ENCODE measurements around the gene ZNF17.
A peak's percentile ranks its signal among the peaks of the same experiment; 100 is the strongest.

Gene ZNF17

DNA sequence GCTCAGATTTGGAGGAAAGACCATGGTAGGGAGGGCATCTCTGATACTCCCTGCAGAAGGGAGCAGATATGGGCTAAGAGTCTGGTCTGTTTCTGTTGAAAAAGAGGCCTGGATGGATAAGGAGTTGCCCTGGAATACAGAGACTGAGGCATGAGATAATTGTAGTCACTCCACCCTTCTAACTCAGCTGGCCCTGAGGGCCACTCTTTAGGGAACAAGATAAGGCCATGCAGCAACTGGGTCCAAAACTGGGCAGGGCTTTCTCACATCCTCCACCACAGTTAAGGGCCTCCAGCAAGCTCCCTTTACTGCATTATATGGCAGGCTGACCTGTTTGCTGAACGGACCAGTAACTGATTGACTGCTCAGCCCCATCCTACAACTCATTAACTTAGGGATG is 25.5 kb downstream of the ZNF17 start:
- peak; percentile 21 for DNase-seq
- Histone ChIP-seq H3K4me2 (ENCODE audit: low read length) (peak overlapping the region; percentile 97), H2BK5ac (ENCODE audit: low read length) (no peak overlapping the region), H3K27me3 (ENCODE audit: insufficient read depth, low read length, poor library complexity) (no peaks in the 10 kb centered on the region), H3K79me1 (ENCODE audit: low read length) (peaks cover 36% of the 10 kb centered on the region), H3K36me3 (ENCODE audit: control insufficient read depth, insufficient read depth, low read length) (no peaks in the 10 kb centered on the region), H3K27ac (ENCODE audit: low read depth, low read length) (no peak overlapping the region), H3K4me3 (ENCODE audit: low read length) (peak overlapping the region; percentile 66), H3K18ac (ENCODE audit: low read length) (no peak overlapping the region), H3K9ac (ENCODE audit: low read length) (peak overlapping the region; percentile 91), H2BK120ac (ENCODE audit: low read depth, low read length) (no peak overlapping the region), H4K8ac (ENCODE audit: low read depth, low read length) (no peak overlapping the region), H3K4ac (ENCODE audit: low read depth, low read length) (no peak overlapping the region), H3K79me2 (ENCODE audit: control insufficient read depth, insufficient read depth, low read length) (peaks cover 46% of the 10 kb centered on the region), H3K56ac (ENCODE audit: low read length) (peak overlapping the region; percentile 96), H2BK15ac (replicated peaks; ENCODE audit: low read depth) (no peak overlapping the region), H4K5ac (ENCODE audit: low read length) (no peak overlapping the region), H2AK5ac (ENCODE audit: low read length) (no peak overlapping the region), H3K4me1 (ENCODE audit: control insufficient read depth, low read depth, low read length) (peaks cover 6% of the 10 kb centered on the region), H3K23ac (ENCODE audit: low read length) (no peak overlapping the region)
- WGBS (ENCODE audit: extremely low coverage, insufficient coverage, low lambda C conversion rate): no CpG with 5 or more reads among the region's 1 CpG

DNA sequence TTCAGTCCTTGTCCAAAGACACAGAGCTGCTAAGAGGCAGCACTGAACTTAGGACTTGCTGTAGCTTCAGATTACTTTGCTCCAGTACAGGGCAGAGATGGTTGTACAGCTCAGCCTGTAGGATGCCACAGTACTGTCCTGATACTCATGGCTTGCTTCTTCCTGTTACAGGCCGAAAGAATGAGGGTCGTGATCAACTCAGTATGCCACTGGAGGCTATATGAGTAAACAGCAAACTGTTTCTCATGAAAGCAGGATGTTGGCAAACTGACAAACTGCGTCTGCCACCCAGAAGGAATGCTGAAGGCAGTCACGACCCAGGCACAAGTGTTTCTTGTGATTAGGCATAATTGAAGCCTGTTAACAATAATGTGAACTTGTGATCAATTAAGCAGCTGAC is 27.0 kb downstream of the ZNF17 start:
- Histone ChIP-seq H4K8ac (ENCODE audit: low read depth, low read length) (no peak overlapping the region), H3K4me3 (ENCODE audit: low read length) (no peak overlapping the region), H2BK120ac (ENCODE audit: low read depth, low read length) (no peak overlapping the region), H4K5ac (ENCODE audit: low read length) (no peak overlapping the region), H3K56ac (ENCODE audit: low read length) (no peak overlapping the region), H3K9ac (ENCODE audit: low read length) (peak overlapping the region; percentile 28), H3K79me1 (ENCODE audit: low read length) (peaks cover 46% of the 10 kb centered on the region), H3K23ac (ENCODE audit: low read length) (no peak overlapping the region), H2AK5ac (ENCODE audit: low read length) (no peak overlapping the region), H3K79me2 (ENCODE audit: control insufficient read depth, insufficient read depth, low read length) (peaks cover 56% of the 10 kb centered on the region), H2BK15ac (replicated peaks; ENCODE audit: low read depth) (no peak overlapping the region), H3K4me2 (ENCODE audit: low read length) (no peak overlapping the region), H2BK5ac (ENCODE audit: low read length) (no peak overlapping the region), H3K27me3 (ENCODE audit: insufficient read depth, low read length, poor library complexity) (no peaks in the 10 kb centered on the region), H3K36me3 (ENCODE audit: control insufficient read depth, insufficient read depth, low read length) (peaks cover 2% of the 10 kb centered on the region), H3K27ac (ENCODE audit: low read depth, low read length) (no peak overlapping the region), H3K4me1 (ENCODE audit: control insufficient read depth, low read depth, low read length) (peaks cover 6% of the 10 kb centered on the region), H3K4ac (ENCODE audit: low read depth, low read length) (no peak overlapping the region), H3K18ac (ENCODE audit: low read length) (no peak overlapping the region)
- no peak for DNase-seq
- no CpG with 5 or more reads among the region's 4 CpGs for WGBS (ENCODE audit: extremely low coverage, insufficient coverage, low lambda C conversion rate)

DNA sequence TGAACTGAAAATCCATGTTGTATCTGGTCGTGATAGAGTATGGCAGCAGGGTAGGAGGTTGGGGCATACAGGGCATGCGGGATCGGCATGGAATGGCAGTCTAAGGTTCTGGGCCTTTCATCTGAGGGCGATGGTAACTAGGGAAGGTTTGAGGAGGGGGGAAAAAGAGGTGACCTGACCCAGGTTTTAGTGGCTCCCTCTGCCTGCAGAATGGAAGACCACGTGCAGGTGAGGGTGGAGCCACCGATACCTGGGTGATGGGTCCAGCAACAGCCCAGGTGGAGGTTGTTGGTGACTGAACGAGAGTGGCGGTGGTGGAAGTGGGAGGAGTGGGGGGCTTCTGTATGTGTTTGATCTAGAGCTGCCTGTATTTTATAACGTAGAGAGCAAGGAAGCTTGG is 28.0 kb downstream of the ZNF17 start:
- H2BK120ac ChIP-seq (ENCODE audit: low read depth, low read length): no peak overlapping the region
- H3K4ac ChIP-seq (ENCODE audit: low read depth, low read length): no peak overlapping the region
- no CpG with 5 or more reads among the region's 9 CpGs for WGBS (ENCODE audit: extremely low coverage, insufficient coverage, low lambda C conversion rate)
- no peak overlapping the region for H3K4me2 ChIP-seq (ENCODE audit: low read length)
- peaks cover 6% of the 10 kb centered on the region for H3K4me1 ChIP-seq (ENCODE audit: control insufficient read depth, low read depth, low read length)
- no peak overlapping the region for H3K23ac ChIP-seq (ENCODE audit: low read length)
- no peak overlapping the region for H4K5ac ChIP-seq (ENCODE audit: low read length)
- H3K56ac ChIP-seq (ENCODE audit: low read length): no peak overlapping the region
- H3K79me2 ChIP-seq (ENCODE audit: control insufficient read depth, insufficient read depth, low read length): peaks cover 56% of the 10 kb centered on the region
- H2BK5ac ChIP-seq (ENCODE audit: low read length): no peak overlapping the region
- peaks cover 50% of the 10 kb centered on the region for H3K79me1 ChIP-seq (ENCODE audit: low read length)
- no peak overlapping the region for H2BK15ac ChIP-seq (replicated peaks; ENCODE audit: low read depth)
- H2AK5ac ChIP-seq (ENCODE audit: low read length): no peak overlapping the region
- no peak overlapping the region for H3K9ac ChIP-seq (ENCODE audit: low read length)
- no peak overlapping the region for H3K18ac ChIP-seq (ENCODE audit: low read length)
- H3K27me3 ChIP-seq (ENCODE audit: insufficient read depth, low read length, poor library complexity): no peaks in the 10 kb centered on the region
- no peak overlapping the region for H4K8ac ChIP-seq (ENCODE audit: low read depth, low read length)
- peak; percentile 8 for DNase-seq
- H3K36me3 ChIP-seq (ENCODE audit: control insufficient read depth, insufficient read depth, low read length): peaks cover 10% of the 10 kb centered on the region
- no peak overlapping the region for H3K4me3 ChIP-seq (ENCODE audit: low read length)
- no peak overlapping the region for H3K27ac ChIP-seq (ENCODE audit: low read depth, low read length)

DNA sequence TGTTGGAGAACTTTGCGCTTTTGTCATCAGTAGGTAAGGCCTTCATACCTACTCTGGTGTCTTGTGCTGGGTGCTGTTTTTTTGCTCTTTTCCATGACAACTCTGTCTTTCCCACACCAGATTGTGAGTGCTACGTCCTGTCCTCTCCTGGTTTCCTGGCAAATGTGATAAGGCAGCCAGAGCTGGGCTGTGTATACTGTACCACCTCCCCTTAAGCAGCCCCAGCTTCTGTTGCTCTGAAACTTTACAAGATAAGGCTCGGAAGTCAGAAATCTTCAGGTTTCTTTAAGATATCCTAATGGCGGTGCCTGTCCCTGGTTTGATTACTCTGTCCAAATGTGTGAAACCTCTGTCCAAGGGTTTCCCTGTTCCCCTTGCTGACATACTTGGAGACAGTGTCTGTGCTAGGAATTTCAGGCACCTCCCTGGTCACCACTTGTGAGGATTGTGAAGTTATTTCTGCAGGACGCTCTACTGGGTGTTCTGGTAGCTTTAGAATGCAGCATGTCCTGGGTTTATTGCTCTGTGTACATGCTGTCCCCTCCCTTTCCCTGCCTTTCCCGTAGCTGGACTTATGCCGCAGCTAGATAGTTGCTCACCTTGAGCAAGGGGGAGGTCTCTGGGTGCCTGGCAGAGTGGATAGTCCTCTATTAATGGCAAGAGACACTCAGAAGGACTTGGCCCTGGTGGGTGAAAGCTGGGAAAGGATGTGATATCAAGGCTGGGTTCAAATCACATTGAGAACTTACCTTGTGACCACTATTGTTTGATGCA is 31.2 kb downstream of the ZNF17 start:
- Histone ChIP-seq H4K5ac (ENCODE audit: low read length) (no peak overlapping the region), H2AK5ac (ENCODE audit: low read length) (no peak overlapping the region), H2BK120ac (ENCODE audit: low read depth, low read length) (no peak overlapping the region), H2BK5ac (ENCODE audit: low read length) (no peak overlapping the region), H3K4me1 (ENCODE audit: control insufficient read depth, low read depth, low read length) (no peaks in the 10 kb centered on the region), H3K23ac (ENCODE audit: low read length) (no peak overlapping the region), H3K18ac (ENCODE audit: low read length) (no peak overlapping the region), H3K4ac (ENCODE audit: low read depth, low read length) (no peak overlapping the region), H3K9ac (ENCODE audit: low read length) (no peak overlapping the region), H2BK15ac (replicated peaks; ENCODE audit: low read depth) (no peak overlapping the region), H4K8ac (ENCODE audit: low read depth, low read length) (no peak overlapping the region), H3K79me2 (ENCODE audit: control insufficient read depth, insufficient read depth, low read length) (peaks cover 41% of the 10 kb centered on the region), H3K27me3 (ENCODE audit: insufficient read depth, low read length, poor library complexity) (no peaks in the 10 kb centered on the region), H3K56ac (ENCODE audit: low read length) (no peak overlapping the region), H3K4me3 (ENCODE audit: low read length) (no peak overlapping the region), H3K4me2 (ENCODE audit: low read length) (no peak overlapping the region), H3K79me1 (ENCODE audit: low read length) (peaks cover 44% of the 10 kb centered on the region), H3K27ac (ENCODE audit: low read depth, low read length) (no peak overlapping the region), H3K36me3 (ENCODE audit: control insufficient read depth, insufficient read depth, low read length) (peaks cover 16% of the 10 kb centered on the region)
- DNase-seq: peak; percentile 37
- WGBS (ENCODE audit: extremely low coverage, insufficient coverage, low lambda C conversion rate): no CpG with 5 or more reads among the region's 7 CpGs

DNA sequence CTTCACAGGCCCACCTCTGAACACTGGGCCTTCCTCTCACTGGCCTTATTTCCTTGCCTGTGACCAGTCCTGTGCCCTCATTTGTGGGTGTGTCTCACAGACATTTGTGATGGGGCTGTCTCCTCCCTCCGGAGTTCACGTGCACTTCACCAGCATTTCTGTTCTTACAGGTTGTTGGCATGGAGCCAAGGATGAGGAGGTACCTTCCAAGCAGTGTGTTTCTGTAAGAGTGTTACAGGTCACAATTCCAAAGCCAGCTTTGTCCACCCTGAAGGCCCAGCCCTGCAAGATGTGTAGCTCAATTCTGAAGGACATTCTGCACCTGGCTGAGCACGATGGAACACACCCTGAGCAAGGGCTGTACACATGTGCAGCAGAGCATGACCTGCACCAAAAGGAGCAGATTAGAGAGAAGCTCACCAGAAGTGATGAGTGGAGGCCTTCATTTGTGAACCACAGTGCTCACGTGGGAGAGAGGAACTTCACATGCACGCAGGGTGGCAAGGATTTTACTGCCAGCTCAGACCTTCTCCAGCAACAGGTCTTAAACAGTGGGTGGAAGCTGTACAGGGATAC is 32.2 kb downstream of the ZNF17 start:
- Histone ChIP-seq H2BK120ac (ENCODE audit: low read depth, low read length) (no peak overlapping the region), H4K8ac (ENCODE audit: low read depth, low read length) (no peak overlapping the region), H3K18ac (ENCODE audit: low read length) (no peak overlapping the region), H3K4ac (ENCODE audit: low read depth, low read length) (no peak overlapping the region), H3K56ac (ENCODE audit: low read length) (no peak overlapping the region), H3K4me1 (ENCODE audit: control insufficient read depth, low read depth, low read length) (no peaks in the 10 kb centered on the region), H2BK5ac (ENCODE audit: low read length) (no peak overlapping the region), H3K27ac (ENCODE audit: low read depth, low read length) (no peak overlapping the region), H3K4me3 (ENCODE audit: low read length) (no peak overlapping the region), H3K79me2 (ENCODE audit: control insufficient read depth, insufficient read depth, low read length) (peaks cover 38% of the 10 kb centered on the region), H3K36me3 (ENCODE audit: control insufficient read depth, insufficient read depth, low read length) (peaks cover 16% of the 10 kb centered on the region), H3K27me3 (ENCODE audit: insufficient read depth, low read length, poor library complexity) (no peaks in the 10 kb centered on the region), H4K5ac (ENCODE audit: low read length) (no peak overlapping the region), H2AK5ac (ENCODE audit: low read length) (no peak overlapping the region), H3K23ac (ENCODE audit: low read length) (no peak overlapping the region), H2BK15ac (replicated peaks; ENCODE audit: low read depth) (no peak overlapping the region), H3K79me1 (ENCODE audit: low read length) (peaks cover 42% of the 10 kb centered on the region), H3K9ac (ENCODE audit: low read length) (no peak overlapping the region), H3K4me2 (ENCODE audit: low read length) (no peak overlapping the region)
- WGBS (ENCODE audit: extremely low coverage, insufficient coverage, low lambda C conversion rate): no CpG with 5 or more reads among the region's 5 CpGs
- no peak for DNase-seq

Data from mesendoderm (in vitro differentiated cells).